ENCODE results near the gene RHO. TPM values are rescaled to one million over a fixed set of nuclear protein-coding genes. Genes with fewer than 3 reads are reported as not detected.
"Not testable (repeated sequence)": the region's sequence is repeated elsewhere in the genome, so short reads cannot be mapped to it uniquely, and the experiment has no call there.

Gene RHO
- total RNA-seq, 1 experiment from 2014 or later: not detected

GRCh38 chr3:129498603-129499488, 29.6 kb upstream of the RHO start:
- DNase-seq (ENCODE audit: low read depth, low spot score); H3K27me3 ChIP-seq (ENCODE audit: control insufficient read depth, insufficient read depth, low read length); ATAC-seq; CTCF ChIA-PET; H3K27ac ChIP-seq (ENCODE audit: low read length); BruUV-seq (replicated peaks); intact Hi-C loops (cut with micrococcal nuclease; ENCODE audit: unreplicated experiment); in situ Hi-C loops (cut with HindIII; ENCODE audit: low pct_unique_long_range_greater_than_20kb, low sequenced_read_pairs); H3K4me3 ChIP-seq (ENCODE audit: low read depth in 2 of 2, low read length in 2 of 2); POLR2A ChIA-PET; H3K9me3 ChIP-seq (ENCODE audit: control insufficient read depth, insufficient read depth, low read depth, low read length); H3K36me3 ChIP-seq (ENCODE audit: control insufficient read depth, insufficient read depth, low read length); H3K4me1 ChIP-seq (ENCODE audit: control insufficient read depth, insufficient read depth, low read length): not testable (repeated sequence)

GRCh38 chr3:129499604-129500333, 28.7 kb upstream of the RHO start:
- in situ Hi-C loops (cut with HindIII; ENCODE audit: low pct_unique_long_range_greater_than_20kb, low sequenced_read_pairs); ATAC-seq; H3K27ac ChIP-seq (ENCODE audit: low read length); CTCF ChIA-PET; H3K27me3 ChIP-seq (ENCODE audit: control insufficient read depth, insufficient read depth, low read length); POLR2A ChIA-PET; H3K4me3 ChIP-seq (ENCODE audit: low read depth in 2 of 2, low read length in 2 of 2); BruUV-seq (replicated peaks); H3K36me3 ChIP-seq (ENCODE audit: control insufficient read depth, insufficient read depth, low read length); H3K9me3 ChIP-seq (ENCODE audit: control insufficient read depth, insufficient read depth, low read depth, low read length); DNase-seq (ENCODE audit: low read depth, low spot score); intact Hi-C loops (cut with micrococcal nuclease; ENCODE audit: unreplicated experiment); H3K4me1 ChIP-seq (ENCODE audit: control insufficient read depth, insufficient read depth, low read length): not testable (repeated sequence)

- Histone ChIP-seq H3K9me3 (ENCODE audit: control insufficient read depth, insufficient read depth, low read depth, low read length) (no peaks in the 10 kb centered on the region), H3K27ac (ENCODE audit: low read length) (no peak overlapping the region), H3K4me1 (ENCODE audit: control insufficient read depth, insufficient read depth, low read length) (no peaks in the 10 kb centered on the region), H3K36me3 (ENCODE audit: control insufficient read depth, insufficient read depth, low read length) (no peaks in the 10 kb centered on the region; the same call in none of the 2 replicates), H3K4me3 (ENCODE audit: low read depth in 2 of 2, low read length in 2 of 2) (no peak overlapping the region), H3K27me3 (ENCODE audit: control insufficient read depth, insufficient read depth, low read length) (no peaks in the 10 kb centered on the region)
- CTCF ChIA-PET: no interaction called here
- DNase-seq (ENCODE audit: low read depth, low spot score) (no peak), ATAC-seq (no peak)
- POLR2A ChIA-PET: no interaction called here
- in situ Hi-C loops (cut with HindIII; ENCODE audit: low pct_unique_long_range_greater_than_20kb, low sequenced_read_pairs) (no loop called here), intact Hi-C loops (cut with micrococcal nuclease; ENCODE audit: unreplicated experiment) (no loop called here)
- TF ChIP-seq TCF7L2 (IDR thresholded peaks at IDR 0.05; ENCODE audit: low read depth, low read length) (no peak), REST (IDR thresholded peaks at IDR 0.05; ENCODE audit: insufficient read depth in 1 of 2, low read depth in 2 of 2, low read length in 1 of 2) (no peak), CTCF (IDR thresholded peaks at IDR 0.05) (no peak), SIN3A (IDR thresholded peaks at IDR 0.05; ENCODE audit: borderline replicate concordance, insufficient read depth, low read depth, low read length) (no peak), POLR2AphosphoS5 (IDR thresholded peaks at IDR 0.05; ENCODE audit: low read depth, low read length) (no peak)
- BruUV-seq (replicated peaks): no TSS peak
Observed at GRCh38 chr3:129500334-129500658, 28.1 kb upstream of the RHO start.

Measured in Panc1 (cell line).